GM21786 (cell line): ENCODE results near the gene GALNT6.
"Not testable (repeated sequence)": the region's sequence is repeated elsewhere in the genome, so short reads cannot be mapped to it uniquely, and the experiment has no call there.

ENCODE experiments used
- ATAC-seq: cut with Tn5 transposase; IDR thresholded peaks from one replicate; pipeline ENCODE4 v1.9.1; 2021; ENCODE audit not compliant: unreplicated experiment

Gene GALNT6

DNA sequence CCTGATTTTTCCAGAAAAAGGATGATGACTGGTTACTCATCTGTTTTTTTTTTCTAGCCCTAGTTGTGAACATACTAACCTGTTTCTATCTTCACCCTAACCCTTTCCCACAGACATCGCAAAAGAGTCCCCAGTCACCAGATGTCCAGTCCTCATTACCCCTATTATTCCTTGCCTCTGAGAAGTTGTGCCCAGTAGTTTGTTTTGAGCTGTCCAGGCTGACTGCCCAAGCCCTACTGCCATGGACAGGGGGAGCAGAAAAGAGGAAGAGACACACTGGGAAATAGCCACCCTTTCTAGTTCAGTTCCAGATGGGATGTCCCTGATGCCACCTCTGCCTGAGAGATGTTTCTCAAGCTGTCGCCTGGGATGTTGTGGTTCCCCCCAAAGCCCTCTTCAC lies 30.9 kb downstream of the GALNT6 start:
- ATAC-seq = no peak

DNA sequence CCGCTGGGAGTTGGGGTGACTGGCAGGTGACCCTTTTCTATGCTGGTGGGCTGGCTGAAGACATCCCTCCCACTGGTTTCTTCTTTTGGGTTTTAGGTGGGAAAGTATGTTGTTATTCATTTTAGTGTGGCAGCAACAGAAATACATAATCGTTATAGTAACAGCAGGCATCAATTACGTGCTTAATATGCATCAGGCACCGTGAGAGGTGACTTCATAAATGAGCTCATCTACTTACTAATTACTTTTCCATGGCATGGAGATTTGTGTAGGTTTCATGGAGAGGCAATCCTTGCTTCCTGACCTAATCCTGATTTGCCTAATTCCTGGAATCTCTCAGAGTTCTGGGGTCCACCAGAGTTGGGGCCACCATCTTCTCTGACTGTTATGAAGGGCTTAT lies 31.4 kb downstream of the GALNT6 start:
- no peak for ATAC-seq

DNA sequence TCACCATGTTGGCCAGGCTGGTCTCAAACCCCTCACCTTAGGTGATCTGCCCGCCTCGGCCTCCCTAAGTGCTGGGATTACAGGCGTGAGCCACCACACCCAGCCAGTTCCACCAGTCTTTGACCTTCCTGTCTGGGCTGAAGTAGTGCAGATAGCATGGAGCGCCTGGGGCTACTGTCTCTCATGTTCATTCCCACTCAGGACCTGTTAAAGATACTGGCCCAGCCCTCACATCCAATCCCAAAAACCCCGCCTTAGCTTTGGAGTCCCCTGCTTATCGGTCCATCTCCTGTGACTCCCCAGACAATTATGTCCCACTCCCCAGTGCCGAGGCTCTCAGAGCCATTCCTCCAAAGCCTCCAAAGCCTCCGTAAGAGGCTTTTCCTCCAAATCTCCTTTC lies 32.7 kb downstream of the GALNT6 start:
- ATAC-seq = no peak

DNA sequence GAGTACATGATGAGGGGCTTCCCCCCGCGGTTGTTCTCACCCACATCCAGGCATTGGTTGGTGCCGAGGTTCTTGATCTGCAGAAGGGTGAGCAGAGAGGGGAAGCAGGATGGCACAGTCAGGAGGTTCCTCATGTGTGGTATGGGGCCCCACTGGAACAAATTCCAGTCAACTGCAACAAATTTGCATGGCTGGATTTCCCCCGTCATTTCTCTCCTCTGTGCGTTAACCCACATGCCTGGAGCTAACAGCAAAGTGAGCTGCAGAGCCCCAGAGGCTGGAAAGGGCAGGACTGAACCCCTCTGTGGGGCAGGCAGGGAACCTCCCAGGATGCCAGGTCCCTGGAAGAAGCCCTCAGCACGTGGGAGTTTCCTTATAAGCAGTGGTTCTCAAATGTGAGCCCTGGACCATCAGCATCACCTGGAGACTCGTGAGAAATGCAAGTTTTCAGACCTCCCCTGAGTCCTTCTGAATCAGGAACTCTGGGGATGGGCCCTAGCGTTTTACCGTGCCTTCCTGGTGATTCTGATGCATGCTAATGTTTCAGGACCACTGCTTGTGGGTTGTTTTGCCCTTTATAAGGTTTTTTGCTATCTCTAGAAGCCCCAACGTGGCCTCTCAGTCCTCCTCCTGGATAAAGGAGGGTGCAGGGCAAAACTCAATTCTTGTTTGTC lies 33.7 kb downstream of the GALNT6 start:
- peak; percentile 47 for ATAC-seq

DNA sequence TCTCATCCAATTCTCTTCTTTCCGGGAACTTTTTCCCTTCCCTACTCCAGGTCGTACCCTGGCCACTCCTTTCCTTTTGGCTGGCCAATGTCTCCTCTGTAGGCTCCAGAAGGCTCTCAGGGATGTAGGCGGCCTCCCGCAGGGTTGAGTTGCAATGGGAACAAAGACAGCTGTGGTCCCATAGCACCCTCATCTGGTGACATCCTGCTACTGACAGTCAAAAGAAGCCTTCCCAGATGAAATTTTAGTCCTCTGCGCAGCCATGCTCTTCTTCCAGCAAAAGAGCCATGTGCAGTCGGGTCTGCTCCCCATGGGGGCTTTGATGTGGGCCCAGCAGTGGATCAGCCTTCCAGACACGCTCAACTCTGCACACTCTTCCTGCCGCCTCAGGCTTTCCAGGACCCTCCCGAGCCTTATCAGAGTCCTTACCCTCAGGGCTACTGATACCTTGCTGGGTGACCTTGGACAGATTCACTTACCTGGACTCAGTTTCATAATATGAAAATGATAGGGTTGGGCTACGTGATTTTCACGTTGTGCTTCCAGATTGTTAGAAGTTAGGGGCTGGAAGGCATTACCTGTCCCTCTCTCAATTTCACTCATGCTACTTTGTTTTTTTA lies 39.2 kb downstream of the GALNT6 start:
- no peak for ATAC-seq

DNA sequence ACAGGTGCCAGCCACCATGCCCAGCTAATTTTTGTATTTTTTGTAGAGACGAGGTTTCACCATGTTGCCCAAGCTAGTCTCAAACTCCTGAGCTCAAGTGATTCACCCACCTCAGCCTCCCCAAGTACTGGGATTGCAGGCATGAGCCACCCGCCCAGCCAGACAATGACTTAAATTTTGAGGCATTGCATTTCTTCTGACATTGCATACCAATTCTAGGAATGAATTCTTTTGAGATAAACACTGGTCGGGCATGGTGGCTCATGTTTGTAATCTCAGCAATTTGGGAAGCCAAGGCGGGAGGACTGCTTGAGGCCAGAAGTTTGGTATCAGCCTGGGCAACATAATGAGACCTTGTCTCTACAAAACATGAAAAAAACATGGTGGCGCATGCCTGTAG lies 42.2 kb downstream of the GALNT6 start:
- no peak for ATAC-seq

DNA sequence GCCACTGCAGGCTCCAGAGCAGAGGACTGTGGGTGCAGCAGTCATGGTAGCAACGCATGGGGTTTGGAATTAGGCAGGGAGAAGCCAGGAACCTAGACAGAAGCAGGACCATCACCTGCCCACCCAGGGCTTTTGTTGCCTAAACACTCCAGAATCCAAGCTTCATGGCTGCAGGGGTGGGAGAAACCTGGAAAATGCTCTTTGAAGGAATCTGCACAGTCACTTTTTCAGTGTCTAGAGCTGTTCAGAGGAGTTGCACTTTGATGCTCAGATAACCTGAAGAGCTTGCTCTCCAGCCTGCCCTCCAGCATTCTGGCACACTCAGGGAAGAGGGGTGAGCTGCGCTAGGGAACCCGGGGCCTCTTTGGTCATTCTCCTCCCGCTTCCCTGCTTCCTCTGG lies 43.1 kb downstream of the GALNT6 start:
- ATAC-seq = no peak

DNA sequence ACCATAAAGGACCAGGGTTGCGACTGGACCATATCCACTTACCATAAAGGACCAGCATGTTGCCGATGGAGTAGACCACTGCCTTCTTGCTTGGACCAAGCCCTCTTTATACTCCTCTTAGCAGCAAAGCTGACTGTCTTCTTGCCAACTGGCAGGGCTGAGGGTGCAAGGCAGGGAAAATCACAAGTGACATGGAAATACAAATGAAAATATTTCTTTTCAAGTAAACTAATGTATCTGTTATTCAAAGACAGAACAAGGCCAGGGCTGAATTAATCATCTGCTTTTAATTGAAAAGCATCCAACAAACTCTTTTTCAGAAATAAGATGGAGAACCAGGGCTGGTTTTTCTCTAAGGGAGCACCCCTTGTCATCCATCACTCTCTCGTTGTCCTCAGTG lies 44.6 kb downstream of the GALNT6 start, which contains the start of gene CELA1:
CELA1 (minus strand) TSS at position 99 of the 400 bp plus-strand sequence; CDS start at position 58, 41 bp downstream.
- no peak for ATAC-seq

DNA sequence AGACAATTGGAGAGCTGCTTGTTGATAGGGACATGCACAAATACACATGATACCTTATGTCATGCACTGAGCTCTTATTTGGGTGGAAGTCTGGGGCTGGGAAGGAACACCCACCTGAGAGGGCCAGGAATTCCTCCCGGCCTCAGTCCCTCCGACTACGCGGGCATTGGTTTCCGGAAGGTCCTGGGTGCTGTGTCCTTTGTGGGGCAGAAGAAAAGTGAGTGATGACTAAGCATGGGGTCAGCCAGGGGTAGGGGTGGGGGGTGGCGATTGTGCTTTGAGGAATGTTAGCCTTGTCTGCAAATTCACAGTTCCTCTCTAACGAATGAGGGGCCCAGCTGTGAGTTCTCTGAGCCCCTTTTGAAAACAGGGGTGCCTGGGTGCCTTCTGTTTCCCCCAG lies 45.5 kb downstream of the GALNT6 start:
- ATAC-seq = no peak

DNA sequence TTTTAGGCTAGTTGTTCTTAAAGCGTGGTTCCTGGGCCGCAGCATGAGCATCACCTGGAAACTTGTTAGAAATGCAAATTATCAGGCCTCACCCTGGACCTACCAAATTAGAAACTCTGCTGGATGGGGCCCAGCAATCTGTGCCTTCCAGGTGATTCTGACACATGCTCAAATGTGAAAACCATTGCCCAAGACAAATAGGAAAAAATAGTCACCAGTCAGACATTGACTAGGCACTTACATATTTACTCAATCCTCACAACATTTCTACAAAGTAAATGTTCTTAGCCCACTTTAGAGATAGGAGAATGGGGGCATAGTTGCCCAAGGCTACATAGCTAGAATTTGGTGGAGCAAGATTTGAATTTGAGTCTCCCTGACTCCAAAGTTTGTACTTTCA lies 48.0 kb downstream of the GALNT6 start:
- ATAC-seq = no peak

DNA sequence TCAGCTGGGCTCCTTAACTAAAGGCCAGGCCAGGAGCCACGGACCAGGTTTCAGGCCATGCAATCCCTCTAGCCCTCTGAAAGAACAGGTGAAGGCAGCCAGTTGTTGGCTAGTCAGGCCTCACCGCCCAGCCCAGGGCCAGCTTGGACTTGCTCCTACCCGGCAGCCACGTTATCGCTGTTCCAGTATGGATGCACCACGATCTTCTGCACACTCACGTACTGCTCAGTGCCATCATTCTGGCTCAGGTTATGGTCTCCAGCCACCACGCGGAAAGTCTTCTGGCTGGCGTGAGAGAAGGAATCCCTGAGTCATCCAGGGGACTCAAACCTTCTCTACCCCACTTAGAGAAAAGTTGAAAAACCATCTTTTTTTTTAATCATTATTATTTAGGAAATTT lies 48.8 kb downstream of the GALNT6 start:
- ATAC-seq = no peak

DNA sequence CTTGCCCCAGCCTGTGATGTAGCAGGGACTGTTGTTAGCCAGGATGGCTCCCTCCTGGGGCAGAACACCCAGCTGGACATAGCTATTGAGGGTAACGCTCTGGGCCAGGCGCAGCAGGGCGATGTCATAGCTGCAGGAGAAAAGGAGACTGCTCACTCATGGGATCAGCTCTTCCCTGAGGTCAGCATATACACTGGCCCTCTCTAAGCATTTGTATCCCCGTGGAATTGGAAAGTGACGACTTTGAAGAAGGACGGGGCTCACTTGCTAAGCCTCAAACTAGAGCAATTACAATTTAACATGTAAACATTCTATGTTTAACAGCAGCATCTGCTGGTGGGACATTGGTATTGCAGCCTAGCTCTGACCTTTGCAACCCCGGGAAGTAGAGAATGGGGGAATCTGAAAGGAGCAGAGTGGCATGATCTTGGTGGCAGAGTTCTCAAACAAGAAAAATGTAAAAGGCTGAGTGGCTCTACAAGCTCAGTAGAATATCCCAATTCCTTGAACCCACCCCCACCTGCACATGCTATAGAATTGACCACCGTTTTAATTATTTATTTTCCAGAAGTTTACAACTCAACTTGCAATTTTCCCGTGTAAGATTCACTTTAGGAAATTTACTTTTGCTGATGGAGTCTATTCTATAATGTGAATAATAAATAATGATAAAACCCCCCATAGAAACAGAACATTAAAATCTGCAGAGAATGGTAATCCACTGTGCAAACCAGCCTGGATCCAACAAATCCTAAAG lies 49.8 kb downstream of the GALNT6 start:
- no peak for ATAC-seq

DNA sequence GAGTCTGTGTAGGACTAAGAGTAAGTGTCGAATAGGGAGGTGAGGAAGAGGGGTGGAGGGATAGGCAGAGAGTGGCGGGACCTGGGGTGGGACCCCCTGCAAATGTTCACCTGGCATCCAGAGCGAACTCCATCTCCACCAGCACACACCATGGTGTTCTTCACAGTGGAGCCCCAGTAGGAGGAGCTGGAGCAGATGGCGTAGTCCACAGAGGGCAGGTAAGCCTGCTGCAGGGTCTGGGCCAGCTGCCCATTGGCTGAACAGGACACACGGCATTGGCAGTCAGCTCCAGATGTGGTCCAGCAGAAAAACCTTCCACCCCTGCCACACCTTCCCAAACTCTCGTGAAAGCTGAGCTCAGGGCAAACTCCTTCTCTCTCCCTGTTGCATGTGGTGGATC lies 51.5 kb downstream of the GALNT6 start:
- no peak for ATAC-seq

DNA sequence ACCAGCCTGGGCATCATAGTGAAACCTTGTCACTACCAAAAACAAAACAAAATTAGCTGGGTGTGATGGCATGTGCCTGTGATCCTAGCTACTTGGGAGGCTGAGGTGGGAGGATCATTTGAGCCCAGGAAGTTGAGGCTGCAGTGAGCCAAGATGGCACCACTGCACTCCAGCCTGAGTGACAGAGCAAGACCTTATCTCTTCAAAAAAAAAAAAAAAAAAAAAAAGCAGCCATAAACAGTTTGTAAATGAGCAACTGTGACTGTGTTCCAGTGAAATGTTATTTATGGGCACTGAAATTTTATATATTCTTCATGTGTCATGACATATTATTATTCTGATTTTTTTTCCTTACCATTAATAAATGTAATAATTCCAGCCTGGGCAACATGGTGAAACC lies 53.9 kb downstream of the GALNT6 start:
- not testable (repeated sequence) for ATAC-seq

DNA sequence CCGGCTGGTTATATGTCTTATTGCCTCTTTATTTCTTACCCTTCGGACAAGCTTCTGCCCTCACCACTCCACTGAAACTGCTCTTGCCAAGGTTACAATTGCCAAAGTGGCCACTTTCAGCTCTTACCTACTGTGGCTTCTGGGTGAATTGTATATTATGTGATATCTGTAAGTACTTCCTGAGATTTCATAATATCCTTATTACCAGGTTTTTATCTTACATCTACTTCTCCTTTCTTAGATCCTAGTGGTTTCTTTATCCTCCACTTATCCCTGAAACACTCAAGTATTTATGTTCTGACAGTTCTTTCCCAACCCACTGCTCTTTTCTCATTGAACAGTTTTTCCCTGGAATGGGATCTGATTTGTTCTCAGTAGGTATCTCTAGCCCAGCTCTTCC lies 55.3 kb downstream of the GALNT6 start:
- no peak for ATAC-seq

DNA sequence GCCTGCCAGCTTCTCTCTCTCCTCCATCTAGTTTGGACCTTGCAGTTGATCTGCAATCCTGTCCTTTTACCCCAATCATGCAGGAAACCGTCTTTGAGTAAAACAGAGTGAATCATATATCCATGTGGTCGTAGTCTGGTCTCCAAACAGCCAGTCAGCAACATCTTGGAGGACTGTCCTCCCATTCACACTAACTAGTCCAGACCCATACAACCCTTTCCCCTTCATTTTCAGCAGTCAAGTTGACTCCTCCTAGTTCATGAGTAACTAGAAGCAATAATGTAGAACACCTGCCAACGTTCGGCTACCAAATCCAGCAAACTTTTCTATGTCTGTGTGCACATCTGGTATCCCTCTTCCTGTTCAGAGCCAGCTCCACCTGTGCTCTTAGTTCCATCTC lies 56.4 kb downstream of the GALNT6 start:
- ATAC-seq = no peak

DNA sequence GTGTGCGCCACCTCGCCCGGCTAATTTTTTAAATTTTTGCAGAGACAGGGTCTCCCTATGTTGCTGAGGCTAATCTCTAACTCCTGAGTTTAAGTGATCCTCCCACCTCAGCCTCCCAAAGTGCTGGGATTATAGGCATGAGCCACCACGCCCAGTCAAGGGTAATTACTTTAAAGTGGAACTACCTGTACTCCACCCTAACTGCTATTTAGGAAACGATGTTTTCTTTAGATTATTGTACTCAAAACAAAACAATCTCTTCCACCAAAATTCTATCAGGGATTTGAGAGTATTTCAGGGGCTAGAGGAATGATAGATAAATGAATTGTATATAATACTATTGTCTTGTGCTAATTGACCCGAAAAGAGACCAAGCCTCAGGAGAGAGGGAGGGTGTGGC lies 57.7 kb downstream of the GALNT6 start:
- ATAC-seq = no peak

DNA sequence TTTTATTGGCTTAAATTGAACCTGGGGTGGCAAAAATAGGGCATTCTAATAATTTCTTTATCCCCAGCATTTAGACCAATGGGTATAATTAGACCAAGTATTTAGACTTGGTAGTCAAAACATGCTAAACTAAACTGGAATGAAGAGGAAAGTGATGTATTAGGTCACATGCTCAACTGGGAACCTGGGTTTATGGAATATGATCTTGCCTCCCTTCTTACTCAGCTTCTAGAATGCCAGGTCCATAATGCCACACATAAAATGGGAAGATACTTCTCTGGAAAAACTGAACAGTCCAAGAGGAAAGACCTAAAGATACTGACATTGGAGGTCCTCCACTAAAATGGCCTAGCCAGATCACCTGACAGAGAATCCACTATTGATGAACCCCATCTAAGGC lies 61.0 kb downstream of the GALNT6 start:
- no peak for ATAC-seq

DNA sequence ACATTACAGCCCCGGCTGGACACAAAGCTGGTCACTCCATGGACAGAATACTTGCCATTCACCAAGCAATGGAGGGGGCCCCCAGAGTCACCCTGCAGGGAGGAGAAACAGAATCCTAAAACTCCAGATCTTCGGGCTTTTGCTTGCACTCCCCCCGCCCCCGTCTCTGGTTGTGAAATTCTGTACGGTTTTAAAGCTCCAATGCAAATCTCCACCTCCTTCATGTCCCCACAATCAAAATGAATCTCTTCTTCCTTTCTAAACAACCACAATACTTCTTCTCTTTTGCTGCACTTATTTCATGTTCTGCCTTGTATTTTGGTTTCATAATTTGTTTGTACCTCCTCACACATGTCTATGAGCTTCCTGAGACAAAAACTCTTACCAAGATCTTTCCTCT lies 61.5 kb downstream of the GALNT6 start:
- ATAC-seq = no peak

DNA sequence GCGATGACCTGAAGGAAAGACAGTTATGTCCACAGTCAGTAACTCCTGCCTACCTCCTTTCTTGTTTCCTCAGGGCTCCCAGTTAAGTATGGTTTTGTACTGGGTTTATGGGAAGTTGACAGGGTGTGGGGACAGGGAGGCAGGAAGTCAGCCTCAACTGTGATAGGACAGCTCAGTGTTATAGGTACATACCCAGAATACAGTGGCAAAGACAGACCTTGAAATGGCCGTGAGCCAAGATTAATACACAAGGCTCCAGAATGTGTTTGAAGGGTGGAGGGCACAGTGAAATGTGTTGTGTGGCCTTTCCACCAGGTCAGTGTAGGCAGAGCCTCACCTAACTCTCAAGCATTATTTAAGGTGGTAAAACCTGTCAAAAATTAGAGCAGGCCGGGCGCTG lies 62.6 kb downstream of the GALNT6 start:
- ATAC-seq = no peak

DNA sequence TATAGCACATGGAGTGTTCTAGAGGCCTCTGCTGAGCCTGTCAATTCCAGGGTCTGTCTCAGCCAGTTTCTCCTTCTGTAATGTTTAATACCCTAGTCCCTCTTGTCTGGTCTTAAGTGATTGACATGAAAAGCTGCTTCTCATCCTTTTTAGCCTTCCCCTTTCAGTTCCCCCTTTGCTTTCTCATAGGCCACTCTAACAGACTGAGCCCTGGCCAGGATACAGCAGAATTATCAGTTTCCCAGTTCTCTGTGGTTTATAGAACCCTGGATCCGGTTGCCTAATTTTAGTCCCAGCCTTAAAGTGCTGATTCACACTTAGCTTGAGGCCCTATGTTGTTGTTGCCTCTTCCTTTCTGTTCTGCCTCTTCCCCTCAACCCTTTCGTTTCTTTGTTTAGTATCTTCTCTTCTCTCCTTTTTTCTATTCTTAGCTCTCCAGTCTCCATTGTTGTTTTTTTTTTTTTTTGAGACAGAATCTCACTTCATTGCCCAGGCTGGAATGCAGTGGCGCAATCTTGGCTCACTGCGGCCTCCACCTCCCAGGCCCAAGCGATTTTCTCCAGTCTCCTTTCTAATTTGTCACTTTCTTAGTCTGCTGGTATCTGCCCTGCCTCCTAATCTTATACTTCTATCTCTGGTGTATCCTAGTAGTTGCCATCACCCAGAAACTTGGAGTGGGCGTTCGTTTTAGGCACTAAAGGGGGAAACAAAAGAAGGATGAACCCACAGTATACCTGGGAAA lies 64.3 kb downstream of the GALNT6 start:
- ATAC-seq = peak; percentile 40

DNA sequence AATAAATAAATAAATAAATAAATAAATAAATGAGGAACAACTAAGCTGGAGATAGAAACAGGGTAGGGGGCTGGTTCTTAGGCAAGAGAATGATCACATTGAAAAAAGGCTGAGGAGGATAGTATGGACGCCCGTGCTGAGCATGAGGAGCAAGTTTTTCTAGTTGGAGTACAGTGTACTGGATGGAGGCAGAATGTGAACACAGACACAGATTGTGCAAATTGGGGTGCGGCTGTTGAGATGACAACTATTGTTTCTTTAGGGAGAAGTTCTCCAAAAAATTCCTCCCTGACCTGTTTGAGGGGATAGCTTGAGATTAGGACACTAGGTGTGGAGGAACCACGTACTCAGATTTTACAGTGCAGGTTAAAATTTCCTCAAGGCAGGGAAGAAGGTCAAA lies 66.3 kb downstream of the GALNT6 start:
- no peak for ATAC-seq
